ENCODE data around the gene ITM2B. TPM values are rescaled to one million over a fixed set of nuclear protein-coding genes. Genes with fewer than 3 reads are reported as not detected.

ITM2B gene
- total RNA-seq, 2 experiments from 2014 or later, result 305 to 323 TPM

DNA sequence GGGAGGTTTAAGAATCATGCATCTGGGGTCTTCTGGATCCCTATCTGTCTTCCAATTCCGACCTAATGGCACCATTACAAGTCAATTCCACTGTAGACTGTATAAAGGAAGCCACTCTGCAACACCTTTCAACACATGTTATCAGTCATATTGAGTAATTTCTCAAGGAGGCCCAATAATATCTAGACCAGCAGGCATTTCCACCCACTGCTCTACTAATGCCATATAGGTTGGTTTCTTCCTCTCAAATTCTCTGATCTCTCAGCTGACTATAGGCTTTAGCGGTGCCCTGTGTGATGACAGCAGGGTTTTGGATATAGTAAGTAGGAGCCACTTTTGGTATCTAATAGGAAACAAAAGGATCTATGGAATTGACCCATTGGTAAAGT is 12.4 kb upstream of the ITM2B start:
- Mint-ChIP-seq H3K36me3 (ENCODE audit: low read depth) (peaks cover 4% of the 10 kb centered on the region), H3K4me3 (peak overlapping the region; percentile 80), H3K27me3 (no peaks in the 10 kb centered on the region), H3K9me3 (peaks cover 3% of the 10 kb centered on the region), H3K4me1 (ENCODE audit: low read depth) (peaks cover 75% of the 10 kb centered on the region), H3K27ac (peak overlapping the region; percentile 97)
- TF ChIP-seq, protein P1, sequence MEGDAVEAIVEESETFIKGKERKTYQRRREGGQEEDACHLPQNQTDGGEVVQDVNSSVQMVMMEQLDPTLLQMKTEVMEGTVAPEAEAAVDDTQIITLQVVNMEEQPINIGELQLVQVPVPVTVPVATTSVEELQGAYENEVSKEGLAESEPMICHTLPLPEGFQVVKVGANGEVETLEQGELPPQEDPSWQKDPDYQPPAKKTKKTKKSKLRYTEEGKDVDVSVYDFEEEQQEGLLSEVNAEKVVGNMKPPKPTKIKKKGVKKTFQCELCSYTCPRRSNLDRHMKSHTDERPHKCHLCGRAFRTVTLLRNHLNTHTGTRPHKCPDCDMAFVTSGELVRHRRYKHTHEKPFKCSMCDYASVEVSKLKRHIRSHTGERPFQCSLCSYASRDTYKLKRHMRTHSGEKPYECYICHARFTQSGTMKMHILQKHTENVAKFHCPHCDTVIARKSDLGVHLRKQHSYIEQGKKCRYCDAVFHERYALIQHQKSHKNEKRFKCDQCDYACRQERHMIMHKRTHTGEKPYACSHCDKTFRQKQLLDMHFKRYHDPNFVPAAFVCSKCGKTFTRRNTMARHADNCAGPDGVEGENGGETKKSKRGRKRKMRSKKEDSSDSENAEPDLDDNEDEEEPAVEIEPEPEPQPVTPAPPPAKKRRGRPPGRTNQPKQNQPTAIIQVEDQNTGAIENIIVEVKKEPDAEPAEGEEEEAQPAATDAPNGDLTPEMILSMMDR (IDR thresholded peaks at IDR 0.05), result no peak
- Histone ChIP-seq H3K27ac (ENCODE audit: low read depth in 1 of 2, low read length in 2 of 2) (peak overlapping the region; percentile 70 to 90), H3K4me1 (ENCODE audit: insufficient read depth, low read length) (peaks cover 43% of the 10 kb centered on the region), H3K36me3 (ENCODE audit: insufficient read depth, low read length) (no peaks in the 10 kb centered on the region), H3K9me3 (ENCODE audit: control insufficient read depth in 1 of 2, insufficient read depth in 1 of 2, low read length in 2 of 2) (no peaks in the 10 kb centered on the region), H3K4me3 (ENCODE audit: low read length) (peak overlapping the region; percentile 40), H3K27me3 (ENCODE audit: control insufficient read depth in 1 of 2, insufficient read depth in 2 of 2, low read length in 2 of 2) (no peaks in the 10 kb centered on the region)
- POLR2A ChIA-PET, result interaction anchor here (0.7 to 5.3 kb wide), 31 partner anchors 8 to 756 kb away, joined by 3 to 157 read pairs (median 5); partner anchors contain the start of genes ITM2B, MED4 and RCBTB2
- DNase-seq (peak in 1 of 14 experiments; percentile 30), ATAC-seq (ENCODE audit: poor library complexity) (peak; percentile 42)
- intact Hi-C loops (cut with DNase I, micrococcal nuclease), result loop anchor here in 1 of 2 experiments (5.0 kb wide), 1 partner anchor 68 kb away; no protein-coding TSS in a partner anchor
- CTCF ChIA-PET, result interaction anchor here (0.8 to 1.6 kb wide), 7 partner anchors 15 to 126 kb away, joined by 3 to 7 read pairs (median 4); partner anchors contain the start of gene MED4

DNA sequence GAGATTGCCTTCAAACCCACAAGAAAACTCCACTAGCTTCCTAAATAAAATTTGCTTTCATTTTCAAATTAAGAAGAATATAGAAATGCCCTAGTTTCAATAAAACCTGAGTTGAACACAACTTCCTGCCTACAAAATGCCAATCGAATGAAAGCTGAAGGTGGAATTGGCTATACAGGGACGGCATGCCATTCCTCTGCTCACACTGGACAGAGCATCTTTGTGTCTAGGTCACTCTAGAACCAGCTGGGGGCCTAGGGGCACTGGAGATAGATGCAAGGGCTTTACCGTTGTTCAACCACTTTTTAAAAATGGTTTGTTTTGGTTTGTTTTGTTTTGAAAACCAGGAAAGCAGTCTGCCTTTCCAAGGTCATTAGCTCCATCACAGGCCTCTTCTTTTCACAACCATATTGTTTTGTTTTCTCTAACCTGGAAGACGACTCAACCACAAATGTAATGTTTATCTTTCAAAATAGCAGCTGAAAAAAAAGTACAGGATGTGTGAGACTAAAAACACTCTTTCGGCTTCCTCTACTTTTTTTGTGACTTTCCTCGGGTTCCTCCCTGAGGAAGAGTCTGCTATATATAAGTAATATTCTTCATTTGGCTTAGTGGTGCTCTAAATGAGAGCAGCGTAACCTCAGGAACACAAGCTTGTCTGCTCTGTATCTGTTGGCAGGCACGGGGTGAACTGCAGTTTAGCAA is 11.9 kb upstream of the ITM2B start:
- ATAC-seq (ENCODE audit: poor library complexity) (peak; percentile 47), DNase-seq (peak in 5 of 14 experiments; percentile 11 to 70 (median 48))
- POLR2A ChIA-PET, result interaction anchor here (0.7 to 5.3 kb wide), 37 partner anchors 8 to 1223 kb away, joined by 3 to 157 read pairs (median 5); partner anchors contain the start of genes CAB39L, ITM2B, MED4 and RCBTB2
- Histone ChIP-seq H3K27me3 (ENCODE audit: control insufficient read depth in 1 of 2, insufficient read depth in 2 of 2, low read length in 2 of 2) (no peaks in the 10 kb centered on the region), H3K4me3 (ENCODE audit: low read length) (peak overlapping the region; percentile 40), H3K4me1 (ENCODE audit: insufficient read depth, low read length) (peaks cover 43% of the 10 kb centered on the region), H3K27ac (ENCODE audit: low read depth in 1 of 2, low read length in 2 of 2) (peak overlapping the region; percentile 70 to 90), H3K36me3 (ENCODE audit: insufficient read depth, low read length) (no peaks in the 10 kb centered on the region), H3K9me3 (ENCODE audit: control insufficient read depth in 1 of 2, insufficient read depth in 1 of 2, low read length in 2 of 2) (no peaks in the 10 kb centered on the region)
- Mint-ChIP-seq H3K36me3 (ENCODE audit: low read depth) (no peaks in the 10 kb centered on the region), H3K9me3 (no peaks in the 10 kb centered on the region), H3K27ac (peak overlapping the region; percentile 97), H3K27me3 (no peaks in the 10 kb centered on the region), H3K4me3 (peak overlapping the region; percentile 80), H3K4me1 (ENCODE audit: low read depth) (peaks cover 69% of the 10 kb centered on the region)
- CTCF ChIA-PET, result interaction anchor here (0.8 to 1.3 kb wide), 8 partner anchors 8 to 126 kb away, joined by 3 to 7 read pairs (median 3); partner anchors contain the start of gene MED4
- TF ChIP-seq, protein P1 (IDR thresholded peaks at IDR 0.05), result no peak
- intact Hi-C loops (cut with DNase I, micrococcal nuclease), result loop anchor here (1.0 to 5.0 kb wide), 2 partner anchors 34 to 69 kb away; no protein-coding TSS in a partner anchor

- H3K4me1 ChIP-seq (ENCODE audit: insufficient read depth, low read length), result peaks cover 43% of the 10 kb centered on the region
- peak overlapping the region; percentile 40 for H3K4me3 ChIP-seq (ENCODE audit: low read length)
- Mint-ChIP-seq H3K4me1 (ENCODE audit: low read depth) (peaks cover 68% of the 10 kb centered on the region), H3K27me3 (no peaks in the 10 kb centered on the region), H3K27ac (peak overlapping the region; percentile 97), H3K9me3 (no peaks in the 10 kb centered on the region), H3K36me3 (ENCODE audit: low read depth) (no peaks in the 10 kb centered on the region), H3K4me3 (peak overlapping the region; percentile 80)
- no peaks in the 10 kb centered on the region for H3K36me3 ChIP-seq (ENCODE audit: insufficient read depth, low read length)
- peak overlapping the region; percentile 70 to 90 for H3K27ac ChIP-seq (ENCODE audit: low read depth in 1 of 2, low read length in 2 of 2)
- TF ChIP-seq, protein P1 (IDR thresholded peaks at IDR 0.05), result no peak
- POLR2A ChIA-PET, result interaction anchor here (0.6 to 5.3 kb wide), 33 partner anchors 8 to 1222 kb away, joined by 3 to 157 read pairs (median 5); partner anchors contain the start of genes CAB39L, ITM2B, MED4 and RCBTB2
- DNase-seq, result no peak
- intact Hi-C loops (cut with DNase I, micrococcal nuclease), result loop anchor here (1.0 to 5.0 kb wide), 3 partner anchors 11 to 69 kb away; no protein-coding TSS in a partner anchor
- CTCF ChIA-PET, result interaction anchor here (0.9 to 1.3 kb wide), 7 partner anchors 9 to 127 kb away, joined by 3 to 7 read pairs (median 3); partner anchors contain the start of gene MED4
- no peaks in the 10 kb centered on the region for H3K9me3 ChIP-seq (ENCODE audit: control insufficient read depth in 1 of 2, insufficient read depth in 1 of 2, low read length in 2 of 2)
- H3K27me3 ChIP-seq (ENCODE audit: control insufficient read depth in 1 of 2, insufficient read depth in 2 of 2, low read length in 2 of 2), result no peaks in the 10 kb centered on the region
- ATAC-seq (ENCODE audit: poor library complexity), result no peak
Measured at GRCh38 chr13:48221686-48222187, 11.3 kb upstream of the ITM2B start.

Measured in CD4-positive, alpha-beta T cell (primary cell).